SKM-1 (cell line): ENCODE results near the gene RGL3.
"Not testable (repeated sequence)": the region's sequence is repeated elsewhere in the genome, so short reads cannot be mapped to it uniquely, and the experiment has no call there.

Source experiments
- DNase-seq: peaks from one replicate; lab custom pipeline; 2025; ENCODE audit not compliant: unreplicated experiment; lab: John Stamatoyannopoulos, UW

Gene RGL3

GRCh38 chr19:11363881-11364280, 55.2 kb downstream of the RGL3 start:
- no peak for DNase-seq

GRCh38 chr19:11361771-11362731, 57.1 kb downstream of the RGL3 start:
- DNase-seq = no peak

GRCh38 chr19:11361037-11361770, 57.9 kb downstream of the RGL3 start:
- no peak for DNase-seq

- DNase-seq = no peak
Measured at GRCh38 chr19:11359421-11359820, 59.7 kb downstream of the RGL3 start.

- no peak for DNase-seq
Measured at GRCh38 chr19:11356676-11357550, 62.2 kb downstream of the RGL3 start.

GRCh38 chr19:11356074-11356397, 63.1 kb downstream of the RGL3 start:
- no peak for DNase-seq

- DNase-seq = peak; percentile 78
Measured at GRCh38 chr19:11355160-11356073, 63.7 kb downstream of the RGL3 start, which contains the start of gene PLPPR2. Gene PLPPR2, plus strand, starts transcription at chr19:11355432. Its CDS starts 2,242 bp downstream, at chr19:11357674.

GRCh38 chr19:11354102-11354501, 65.0 kb downstream of the RGL3 start:
- DNase-seq = not testable (repeated sequence)

- DNase-seq = no peak
Measured at GRCh38 chr19:11349171-11349570, 69.9 kb downstream of the RGL3 start.

- no peak for DNase-seq
Measured at GRCh38 chr19:11347546-11348039, 71.5 kb downstream of the RGL3 start.

- DNase-seq = peak; percentile 95
Measured at GRCh38 chr19:11346104-11346940, 72.8 kb downstream of the RGL3 start, which contains the start of the genes CCDC159 and TMEM205. Gene CCDC159, plus strand, starts transcription at chr19:11346519. Its CDS starts 88 bp downstream, at chr19:11346607. Gene TMEM205, minus strand, starts transcription at chr19:11346268. Its CDS starts 649 bp downstream, at chr19:11345619.

- DNase-seq = no peak
Measured at GRCh38 chr19:11345122-11345803, 73.9 kb downstream of the RGL3 start.
